HEK293 (cell line): Measurements from ENCODE around the gene CARMIL3.
"Not testable (repeated sequence)": the region's sequence is repeated elsewhere in the genome, so short reads cannot be mapped to it uniquely, and the experiment has no call there.

Source experiments
- ATF2 ChIP-seq: fragments of 450-650 bp; formaldehyde crosslinking; IDR thresholded peaks from 2 replicates; pipeline ENCODE4 v1.5.1; 2016; ENCODE audit warnings: missing biosample characterization, missing genetic modification characterization, low read depth
- CTCF ChIP-seq: fragments of 450-650 bp; formaldehyde crosslinking; IDR thresholded peaks from 2 replicates; pipeline ENCODE4 v1.5.1; 2016; ENCODE audit warnings: missing biosample characterization, missing genetic modification characterization
- KLF8 ChIP-seq: fragments of 450-650 bp; formaldehyde crosslinking; IDR thresholded peaks from 2 replicates; pipeline ENCODE4 v1.5.1; 2016; ENCODE audit warnings: missing biosample characterization, missing genetic modification characterization
- PRDM10 ChIP-seq: fragments of 450-650 bp; formaldehyde crosslinking; IDR thresholded peaks from 2 replicates; pipeline ENCODE4 v1.5.1; 2016; ENCODE audit warnings: missing biosample characterization, missing genetic modification characterization
- REST ChIP-seq: fragments of 450-650 bp; formaldehyde crosslinking; IDR thresholded peaks from 2 replicates; pipeline ENCODE4 v1.5.1; 2016; ENCODE audit warnings: missing biosample characterization, missing genetic modification characterization
- YY1 ChIP-seq: fragments of 450-650 bp; formaldehyde crosslinking; IDR thresholded peaks from 2 replicates; pipeline ENCODE4 v1.5.1; 2018; ENCODE audit warnings: missing biosample characterization, missing genetic modification characterization
- ZNF174 ChIP-seq: fragments of 450-650 bp; formaldehyde crosslinking; IDR thresholded peaks from 2 replicates; pipeline ENCODE4 v1.5.0; 2017; ENCODE audit warnings: missing biosample characterization, mild to moderate bottlenecking, missing genetic modification characterization
- ZNF24 ChIP-seq: fragments of 450-650 bp; formaldehyde crosslinking; IDR thresholded peaks from 2 replicates; pipeline ENCODE4 v1.5.1; 2016; ENCODE audit warnings: missing biosample characterization, missing genetic modification characterization
- ZNF280C ChIP-seq: fragments of 450-650 bp; formaldehyde crosslinking; IDR thresholded peaks from 2 replicates; pipeline ENCODE4 v1.5.1; 2016; ENCODE audit warnings: missing biosample characterization, missing genetic modification characterization
- ZNF639 ChIP-seq: fragments of 450-650 bp; formaldehyde crosslinking; IDR thresholded peaks from 2 replicates; pipeline ENCODE4 v1.5.1; 2016; ENCODE audit warnings: missing biosample characterization, missing genetic modification characterization
- ZNF837 ChIP-seq: fragments of 450-650 bp; formaldehyde crosslinking; IDR thresholded peaks from 2 replicates; pipeline ENCODE4 v1.5.1; 2016; ENCODE audit warnings: missing biosample characterization, missing genetic modification characterization
- ZNF843 ChIP-seq: fragments of 450-650 bp; formaldehyde crosslinking; IDR thresholded peaks from 2 replicates; pipeline ENCODE4 v1.5.1; 2016; ENCODE audit warnings: missing biosample characterization, missing genetic modification characterization
- ZSCAN18 ChIP-seq: fragments of 450-650 bp; formaldehyde crosslinking; IDR thresholded peaks from 2 replicates; pipeline ENCODE4 v1.5.1; 2016; ENCODE audit warnings: missing biosample characterization, missing genetic modification characterization

GRCh38 chr14:24018978-24019377 lies 32.8 kb upstream of the CARMIL3 start:
- not testable (repeated sequence) for TF ChIP-seq ZNF280C (tag by site-specific recombination); REST (tag by site-specific recombination); ZNF843; CTCF; KLF8; ZSCAN18; ZNF24 (tag by site-specific recombination); ZNF639 (tag by site-specific recombination); ZNF837; ATF2 (tag by site-specific recombination); PRDM10 (tag by site-specific recombination); ZNF174 (tag by site-specific recombination); YY1
